Measurements from ENCODE around the gene HOXD4.

The HOXD4 gene

GRCh38 chr2:176151442-176152287 is at the start of gene HOXD4:
Gene HOXD4 (plus strand): TSS chr2:176151550. CDS start chr2:176151634, 84 bp downstream.
- no peak for DNase-seq

GRCh38 chr2:176101842-176102241 is 49.5 kb upstream of the HOXD4 start:
- DNase-seq: no peak

GRCh38 chr2:176102309-176102866 is 49.0 kb upstream of the HOXD4 start:
- DNase-seq: no peak

- no peak for DNase-seq
Observed at GRCh38 chr2:176103194-176103593, 48.2 kb upstream of the HOXD4 start.

GRCh38 chr2:176103742-176104315 is 47.5 kb upstream of the HOXD4 start:
- no peak for DNase-seq

- no peak for DNase-seq
Observed at GRCh38 chr2:176104316-176105077, 46.9 kb upstream of the HOXD4 start.

- DNase-seq: no peak
Observed at GRCh38 chr2:176105078-176105729, 46.1 kb upstream of the HOXD4 start.

- no peak for DNase-seq
Observed at GRCh38 chr2:176105730-176106580, 45.4 kb upstream of the HOXD4 start.

- DNase-seq: no peak
Observed at GRCh38 chr2:176106581-176107539, 44.5 kb upstream of the HOXD4 start, which contains the start of gene HOXD11. Gene HOXD11 (plus strand): TSS chr2:176107280. CDS start chr2:176107356, 76 bp downstream.

- DNase-seq: no peak
Observed at GRCh38 chr2:176107731-176108181, 43.6 kb upstream of the HOXD4 start.

GRCh38 chr2:176109192-176109901 is 42.0 kb upstream of the HOXD4 start:
- no peak for DNase-seq

- DNase-seq: no peak
Observed at GRCh38 chr2:176109946-176110345, 41.4 kb upstream of the HOXD4 start.

GRCh38 chr2:176110415-176111308 is 40.7 kb upstream of the HOXD4 start:
- no peak for DNase-seq

- no peak for DNase-seq
Observed at GRCh38 chr2:176111309-176111663, 40.1 kb upstream of the HOXD4 start.

- DNase-seq: no peak
Observed at GRCh38 chr2:176111846-176112374, 39.4 kb upstream of the HOXD4 start.

- no peak for DNase-seq
Observed at GRCh38 chr2:176112375-176113302, 38.7 kb upstream of the HOXD4 start.
